HG02610 (cell line): ENCODE measurements around the gene TCERG1L.
"Not testable (repeated sequence)": the region's sequence is repeated elsewhere in the genome, so short reads cannot be mapped to it uniquely, and the experiment has no call there.

ENCODE experiments used
- ATAC-seq: cut with Tn5 transposase; IDR thresholded peaks from one replicate; pipeline ENCODE4 v1.9.1; 2021; ENCODE audit warnings: mild to moderate bottlenecking, moderate library complexity; ENCODE audit not compliant: unreplicated experiment

Gene TCERG1L

GRCh38 chr10:131250454-131251145, 60.9 kb downstream of the TCERG1L start:
- no peak for ATAC-seq

GRCh38 chr10:131249955-131250344, 61.6 kb downstream of the TCERG1L start:
- no peak for ATAC-seq

GRCh38 chr10:131249238-131249954, 62.1 kb downstream of the TCERG1L start:
- ATAC-seq, result no peak

GRCh38 chr10:131248376-131249165, 63.0 kb downstream of the TCERG1L start:
- no peak for ATAC-seq

- no peak for ATAC-seq
Observed at GRCh38 chr10:131247873-131248272, 63.6 kb downstream of the TCERG1L start.

GRCh38 chr10:131246775-131247174, 64.7 kb downstream of the TCERG1L start:
- no peak for ATAC-seq

- no peak for ATAC-seq
Observed at GRCh38 chr10:131246089-131246488, 65.4 kb downstream of the TCERG1L start.

- no peak for ATAC-seq
Observed at GRCh38 chr10:131245475-131246059, 66.0 kb downstream of the TCERG1L start.

GRCh38 chr10:131244836-131245235, 66.7 kb downstream of the TCERG1L start:
- no peak for ATAC-seq

GRCh38 chr10:131243076-131243475, 68.4 kb downstream of the TCERG1L start:
- ATAC-seq, result no peak

GRCh38 chr10:131242007-131242406, 69.5 kb downstream of the TCERG1L start:
- no peak for ATAC-seq

- ATAC-seq, result no peak
Observed at GRCh38 chr10:131240691-131241090, 70.8 kb downstream of the TCERG1L start.

GRCh38 chr10:131239926-131240325, 71.6 kb downstream of the TCERG1L start:
- no peak for ATAC-seq

GRCh38 chr10:131239450-131239849, 72.1 kb downstream of the TCERG1L start:
- ATAC-seq, result no peak

- ATAC-seq, result no peak
Observed at GRCh38 chr10:131238669-131239280, 72.7 kb downstream of the TCERG1L start.

GRCh38 chr10:131237991-131238651, 73.4 kb downstream of the TCERG1L start:
- ATAC-seq, result no peak

GRCh38 chr10:131234606-131235005, 76.9 kb downstream of the TCERG1L start:
- not testable (repeated sequence) for ATAC-seq

- no peak for ATAC-seq
Observed at GRCh38 chr10:131233611-131234258, 77.8 kb downstream of the TCERG1L start.

GRCh38 chr10:131231965-131232541, 79.5 kb downstream of the TCERG1L start:
- no peak for ATAC-seq
